Neural progenitor cell (in vitro differentiated cells): ENCODE data around the gene GPC4.

Experiments used
- CTCF ChIP-seq: fragments of 200-600 bp; sonication (generic); IDR thresholded peaks from 2 replicates; pipeline ENCODE4 v1.5.1; 2017; ENCODE audit warnings: antibody characterized with exemption, mild to moderate bottlenecking
- EZH2 ChIP-seq: fragments of 200-600 bp; sonication (generic); IDR thresholded peaks from 2 replicates; pipeline ENCODE4 v1.6.1; 2017; ENCODE audit warnings: antibody characterized with exemption, mild to moderate bottlenecking, moderate library complexity
- EZH2phosphoT487 ChIP-seq: fragments of 200-600 bp; sonication (generic); IDR thresholded peaks from 2 replicates; pipeline ENCODE4 v1.6.1; 2017; ENCODE audit warnings: antibody characterized with exemption

- TF ChIP-seq CTCF, result no peak
- no peak for TF ChIP-seq EZH2
- TF ChIP-seq EZH2phosphoT487, result no peak
These were observed 164.8 kb downstream of the GPC4 start for GRCh38 chrX:133250184-133251100.
